Pancreas (tissue), 10 donors: Measurements from ENCODE around the gene TRPV5. TPM values are rescaled to one million over a fixed set of nuclear protein-coding genes. Genes with fewer than 3 reads are reported as not detected.
A peak's percentile ranks its signal among the peaks of the same experiment; 100 is the strongest.

ENCODE experiments used
- ATAC-seq, 4 donors: fragments of 200-7000 bp; cut with Tn5 transposase; one replicate each; pipeline versions ENCODE4 v1.8.0 to v1.9.1; 2020; ENCODE audit warnings: mild to moderate bottlenecking in 4 of 4, moderate library complexity in 4 of 4
- DNase-seq, 6 donors: peaks; one replicate each; pipeline ENCODE4 v3.0.0-alpha.2; 2020
- FAIRE-seq: peaks from 2 replicates; lab custom pipeline; 2012; peaks lifted over from hg19 to GRCh38; lab: Jason Lieb, UNC
- H3K27ac ChIP-seq, 4 donors: fragments of 200-600 bp; sonication (generic); 1 replicate in 3 of 4; 2 replicates in 1 of 4; pipeline versions ENCODE4 v1.5.0 to v1.8.0; 2020
- H3K27me3 ChIP-seq, 4 donors: fragments of 200-600 bp; one replicate each; pipeline ENCODE4 v1.8.0; 2021
- H3K36me3 ChIP-seq, 3 donors: fragments of 200-600 bp; sonication (generic) in 1 of 3; one replicate each; pipeline versions ENCODE4 v1.5.0 to v1.8.0; 2020 to 2021
- H3K4me1 ChIP-seq, 3 donors: fragments of 200-600 bp; one replicate each; pipeline ENCODE4 v1.8.0; 2021
- H3K4me3 ChIP-seq, 4 donors: fragments of 200-600 bp; sonication (generic) in 2 of 4; one replicate each; pipeline versions ENCODE4 v1.5.0 to v1.8.0; 2020 to 2021
- H3K9me3 ChIP-seq, 4 donors: fragments of 200-600 bp; one replicate each; pipeline ENCODE4 v1.8.0; 2021
- WGBS, 2 donors: extraction: QIAGEN DNeasy Blood & Tissue Kit; methylation state at CpG; one replicate each; pipeline ENCODE4 v1.1.7; 2013; 5-methylcytosine and 5-hydroxymethylcytosine counted together
- intact Hi-C, 3 donors: fragments of 100-400 bp; cut with DNase I; formaldehyde crosslinking; loops; one replicate each; pipeline versions ENCODE4 v1.11.1 to v1.14.2; 2022
- polyA plus RNA-seq, 2 donors: library from polyadenylated mRNA; stranded (reverse); fragments of 200-250 nt; gene quantifications; one replicate each; pipeline ENCODE4 v1.2.3, GENCODE V29; 2013
- total RNA-seq, 6 donors: library from RNA; stranded (reverse); fragmentation: NEBNext Ultra II Directional in 4 of 6; extraction: Animal tissue kit (Norgen Biotek cat#: 25700) in 4 of 6; gene quantifications; one replicate each; pipeline versions ENCODE4 v1.2.1 to v1.2.4, GENCODE V29; 2021 to 2023
- TF ChIP-seq, protein P1 (sequence below), 4 donors: fragments of 200-600 bp; sonication (generic) in 3 of 4; IDR thresholded peaks; one replicate each; pipeline versions ENCODE4 v1.5.0 to v1.8.0; 2021; ENCODE audit warnings: antibody characterized with exemption in 4 of 4
- donor health status: healthy with polysubstance abuse.
- donor health status: DM: no; HTN: no; CAD: no; lungs with moderate emphysema.
- donor health status: DM: no; HTN: no; CAD: no.
- donor health status: control.
- donor health status: control.
- donor health status: Bipolar disorder and iron deficiency.
- donor health status: DM: yes; HTN: yes; CAD: no.
- donor health status: DM: no; HTN: no; CAD: no.
- donor health status: DM: no; HTN: no; CAD: no.
- donor health status: DM: yes; HTN: yes; CAD: no.

TRPV5 gene
- total and polyA plus RNA-seq, 8 donors, result 0.06 to 0.08 TPM; not detected in 6

DNA sequence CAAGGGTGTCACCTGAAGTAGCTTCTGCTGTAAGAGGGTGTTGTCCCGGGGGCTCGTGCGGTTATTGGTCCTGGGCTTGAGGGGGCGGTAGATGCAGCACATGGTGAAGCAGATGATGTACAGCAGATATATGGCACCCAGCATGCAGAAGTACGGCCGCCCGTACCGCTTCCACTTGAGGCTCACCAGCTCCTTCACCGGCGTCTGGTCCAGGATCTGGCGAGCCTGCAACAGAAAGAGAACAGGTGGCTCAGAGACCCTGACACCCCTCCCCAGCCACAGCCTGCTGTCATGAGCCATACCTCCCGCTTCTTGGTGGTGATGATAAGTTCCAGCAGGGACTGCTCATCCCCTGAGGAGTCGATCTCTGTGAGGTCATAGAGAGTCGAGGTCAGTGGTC is 58.1 kb downstream of the TRPV5 start:
- intact Hi-C loops, result loop anchor here in 2 of 3 donors (5.0 to 10.0 kb wide), 3 partner anchors 127 to 339 kb away; no protein-coding TSS in a partner anchor
- no peaks in the 10 kb centered on the region for H3K27me3 ChIP-seq
- H3K9me3 ChIP-seq, result no peaks in the 10 kb centered on the region
- WGBS, 2 donors, result 79 to 83% methylated on average over 14 of the region's 14 CpGs
- peak in 1 of 6 donors; percentile 40 for DNase-seq
- no peak overlapping the region for H3K27ac ChIP-seq
- peaks cover 0 to 20% (median 0%) of the 10 kb centered on the region in 3 donors for H3K36me3 ChIP-seq
- ATAC-seq, result no peak
- FAIRE-seq, result no peak
- H3K4me3 ChIP-seq, result no peak overlapping the region
- H3K4me1 ChIP-seq, result no peaks in the 10 kb centered on the region
- TF ChIP-seq, protein P1, sequence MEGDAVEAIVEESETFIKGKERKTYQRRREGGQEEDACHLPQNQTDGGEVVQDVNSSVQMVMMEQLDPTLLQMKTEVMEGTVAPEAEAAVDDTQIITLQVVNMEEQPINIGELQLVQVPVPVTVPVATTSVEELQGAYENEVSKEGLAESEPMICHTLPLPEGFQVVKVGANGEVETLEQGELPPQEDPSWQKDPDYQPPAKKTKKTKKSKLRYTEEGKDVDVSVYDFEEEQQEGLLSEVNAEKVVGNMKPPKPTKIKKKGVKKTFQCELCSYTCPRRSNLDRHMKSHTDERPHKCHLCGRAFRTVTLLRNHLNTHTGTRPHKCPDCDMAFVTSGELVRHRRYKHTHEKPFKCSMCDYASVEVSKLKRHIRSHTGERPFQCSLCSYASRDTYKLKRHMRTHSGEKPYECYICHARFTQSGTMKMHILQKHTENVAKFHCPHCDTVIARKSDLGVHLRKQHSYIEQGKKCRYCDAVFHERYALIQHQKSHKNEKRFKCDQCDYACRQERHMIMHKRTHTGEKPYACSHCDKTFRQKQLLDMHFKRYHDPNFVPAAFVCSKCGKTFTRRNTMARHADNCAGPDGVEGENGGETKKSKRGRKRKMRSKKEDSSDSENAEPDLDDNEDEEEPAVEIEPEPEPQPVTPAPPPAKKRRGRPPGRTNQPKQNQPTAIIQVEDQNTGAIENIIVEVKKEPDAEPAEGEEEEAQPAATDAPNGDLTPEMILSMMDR (IDR thresholded peaks at IDR 0.05), result no peak

- no peaks in the 10 kb centered on the region for H3K4me1 ChIP-seq
- H3K36me3 ChIP-seq, result peaks cover 0 to 20% (median 0%) of the 10 kb centered on the region in 3 donors
- peak in 1 of 6 donors; percentile 30 for DNase-seq
- FAIRE-seq, result no peak
- intact Hi-C loops, result loop anchor here in 2 of 3 donors (5.0 to 10.0 kb wide), 3 partner anchors 127 to 340 kb away; no protein-coding TSS in a partner anchor
- no peak for ATAC-seq
- no peak overlapping the region for H3K4me3 ChIP-seq
- no peaks in the 10 kb centered on the region for H3K9me3 ChIP-seq
- TF ChIP-seq, protein P1 (IDR thresholded peaks at IDR 0.05), result no peak
- H3K27ac ChIP-seq, result no peak overlapping the region
- WGBS, 2 donors, result 81 to 95% methylated on average over 6 of the region's 6 CpGs
- no peaks in the 10 kb centered on the region for H3K27me3 ChIP-seq
Observed at GRCh38 chr7:142874837-142875236, 58.7 kb downstream of the TRPV5 start.

DNA sequence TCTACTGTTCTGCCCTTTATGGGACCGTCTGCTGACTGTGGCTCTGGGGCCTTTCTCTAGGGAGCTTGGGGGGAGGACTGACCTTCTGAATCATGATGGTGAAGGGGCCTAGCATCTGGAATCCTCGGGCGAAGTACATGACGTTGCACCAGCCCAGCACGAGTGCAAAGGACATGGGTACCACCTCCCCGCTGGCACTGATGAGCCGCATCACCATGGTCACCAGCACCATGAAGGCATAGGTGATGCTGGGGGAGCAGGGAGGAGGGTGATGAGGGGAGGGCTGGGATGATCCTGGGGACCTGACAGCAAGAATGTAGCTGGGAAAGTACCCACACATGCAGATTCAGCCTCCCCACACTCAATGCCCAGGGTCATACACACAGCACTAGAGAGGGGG is 59.1 kb downstream of the TRPV5 start:
- ATAC-seq (no peak), FAIRE-seq (no peak), DNase-seq (peak in 1 of 6 donors; percentile 43)
- H3K9me3 ChIP-seq, result no peaks in the 10 kb centered on the region
- TF ChIP-seq, protein P1 (IDR thresholded peaks at IDR 0.05), result no peak
- no peak overlapping the region for H3K4me3 ChIP-seq
- H3K36me3 ChIP-seq, result peaks cover 0 to 20% (median 0%) of the 10 kb centered on the region in 3 donors
- no peak overlapping the region for H3K27ac ChIP-seq
- intact Hi-C loops, result loop anchor here in 2 of 3 donors (10.0 kb wide), 2 partner anchors 130 to 340 kb away; no protein-coding TSS in a partner anchor
- no peaks in the 10 kb centered on the region for H3K27me3 ChIP-seq
- 70 to 74% methylated on average over 7 of the region's 7 CpGs for WGBS, 2 donors
- H3K4me1 ChIP-seq, result no peaks in the 10 kb centered on the region

DNA sequence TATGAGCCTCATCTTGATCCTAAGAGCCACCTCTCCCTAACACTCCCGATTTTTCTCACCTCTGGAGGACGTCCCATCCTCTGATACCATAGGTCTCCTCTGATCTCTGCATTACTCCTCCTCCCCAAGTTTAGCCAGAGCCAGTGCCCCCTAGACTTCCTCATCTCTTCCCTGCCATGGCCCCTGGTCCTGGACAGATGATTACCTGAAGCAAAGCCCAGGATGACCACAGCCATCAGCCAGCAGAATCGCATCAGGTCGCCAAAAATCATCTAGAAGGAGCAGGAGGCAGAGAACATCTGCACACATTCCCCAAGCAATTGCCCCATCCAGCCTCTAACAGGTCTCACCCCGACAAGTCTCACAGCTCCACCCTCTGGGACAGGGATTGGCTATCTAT is 59.7 kb downstream of the TRPV5 start:
- Histone ChIP-seq H3K27ac (no peak overlapping the region), H3K4me3 (no peak overlapping the region), H3K4me1 (no peaks in the 10 kb centered on the region), H3K9me3 (no peaks in the 10 kb centered on the region), H3K36me3 (peaks cover 0 to 20% (median 0%) of the 10 kb centered on the region in 3 donors), H3K27me3 (no peaks in the 10 kb centered on the region)
- FAIRE-seq (no peak), ATAC-seq (no peak), DNase-seq (peak in 1 of 6 donors; percentile 6)
- intact Hi-C loops, result loop anchor here in 2 of 3 donors (10.0 kb wide), 2 partner anchors 131 to 341 kb away; no protein-coding TSS in a partner anchor
- TF ChIP-seq, protein P1 (IDR thresholded peaks at IDR 0.05), result no peak
- 61 to 76% methylated on average over 5 of the region's 5 CpGs for WGBS, 2 donors

DNA sequence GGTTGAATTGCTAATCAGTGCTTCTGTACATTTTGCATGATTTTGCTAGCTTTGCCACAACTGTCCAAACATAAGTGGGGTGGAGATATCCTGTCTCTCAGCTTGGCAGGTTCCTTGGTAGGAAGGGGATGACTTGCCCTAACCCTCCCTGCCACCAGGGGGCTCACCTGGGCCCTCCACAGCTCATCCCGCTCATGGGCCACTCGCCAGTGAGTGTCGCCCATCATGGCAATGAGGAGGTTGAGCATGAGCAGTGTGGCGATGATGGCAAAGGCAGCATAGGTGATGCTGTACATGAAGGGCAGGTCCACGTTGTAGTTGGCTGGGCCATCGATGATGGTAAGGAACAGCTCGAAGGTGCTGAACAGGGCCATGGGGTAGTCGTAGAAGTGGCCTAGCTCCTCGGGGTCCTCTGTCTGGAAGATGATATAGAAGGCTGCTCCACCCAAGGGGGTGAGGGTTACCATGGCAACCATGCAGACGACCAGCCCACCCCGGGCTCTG is 60.2 kb downstream of the TRPV5 start:
- Histone ChIP-seq H3K36me3 (peaks cover 0 to 20% (median 0%) of the 10 kb centered on the region in 3 donors), H3K9me3 (no peaks in the 10 kb centered on the region), H3K27me3 (no peaks in the 10 kb centered on the region), H3K4me3 (no peak overlapping the region), H3K27ac (no peak overlapping the region), H3K4me1 (no peaks in the 10 kb centered on the region)
- WGBS, 2 donors, result 63 to 67% methylated on average over 11 of the region's 11 CpGs
- peak; percentile 33 to 67 (median 47) for ATAC-seq
- DNase-seq, result peak in 1 of 6 donors; percentile 63
- TF ChIP-seq, protein P1 (IDR thresholded peaks at IDR 0.05), result peak; percentile 10 to 29 (median 26)
- FAIRE-seq, result no peak
- intact Hi-C loops, result loop anchor here in 2 of 3 donors (10.0 kb wide), 2 partner anchors 131 to 341 kb away; no protein-coding TSS in a partner anchor
